ENCODE measurements around the gene MRPS5.
"Not testable (repeated sequence)": the region's sequence is repeated elsewhere in the genome, so short reads cannot be mapped to it uniquely, and the experiment has no call there.

MRPS5 gene

GRCh38 chr2:95098273-95098672 is 23.3 kb downstream of the MRPS5 start:
- peaks cover 13 to 44% of the 10 kb centered on the region in 2 experiments for H3K36me3 ChIP-seq (ENCODE audit: control insufficient read depth in 1 of 2, insufficient read depth in 2 of 2, low read depth in 1 of 2, low read length in 2 of 2)
- not testable (repeated sequence) for H2BK15ac ChIP-seq (ENCODE audit: low read depth, poor library complexity, severe bottlenecking); H2AK5ac ChIP-seq (ENCODE audit: low read length, severe bottlenecking); H3K27me3 ChIP-seq (ENCODE audit: control insufficient read depth in 1 of 2, insufficient read depth in 1 of 2, low read length in 2 of 2); H3K9ac ChIP-seq (ENCODE audit: low read length); H3K4ac ChIP-seq (ENCODE audit: low read depth in 1 of 2, low read length in 2 of 2); H2BK12ac ChIP-seq (ENCODE audit: low read length in 2 of 2); H3K4me2 ChIP-seq (ENCODE audit: low read length, poor library complexity, severe bottlenecking); H4K8ac ChIP-seq (ENCODE audit: low read length); DNase-seq; H3K9me3 ChIP-seq (ENCODE audit: control insufficient read depth, low read length); H2BK5ac ChIP-seq (ENCODE audit: low read depth, low read length, poor library complexity, severe bottlenecking); H3K79me1 ChIP-seq (replicated peaks; ENCODE audit: low read length, poor library complexity, severe bottlenecking); H4K91ac ChIP-seq (ENCODE audit: low read length); H3K4me1 ChIP-seq (ENCODE audit: control insufficient read depth, insufficient read depth, low read depth, low read length); H3K27ac ChIP-seq (ENCODE audit: low read length, poor library complexity, severe bottlenecking); H2BK120ac ChIP-seq (ENCODE audit: low read depth, low read length); H3K18ac ChIP-seq (ENCODE audit: low read depth in 1 of 2, low read length in 2 of 2); H3K14ac ChIP-seq (ENCODE audit: low read length in 2 of 2); H2AFZ ChIP-seq (ENCODE audit: low read depth, low read length); H3K4me3 ChIP-seq (ENCODE audit: insufficient read depth in 1 of 2, low read depth in 1 of 2, low read length in 2 of 2); H3K23ac ChIP-seq (ENCODE audit: low read length in 2 of 2)
- 97% methylated on average over 3 of the region's 5 CpGs for WGBS

GRCh38 chr2:95091885-95092555 is 29.6 kb downstream of the MRPS5 start:
- no peak for DNase-seq
- H2BK5ac ChIP-seq (ENCODE audit: low read depth, low read length, poor library complexity, severe bottlenecking), result no peak overlapping the region
- no peaks in the 10 kb centered on the region for H3K9me3 ChIP-seq (ENCODE audit: control insufficient read depth, low read length)
- no peak overlapping the region for H3K27ac ChIP-seq (ENCODE audit: low read length, poor library complexity, severe bottlenecking)
- no peak overlapping the region for H2BK120ac ChIP-seq (ENCODE audit: low read depth, low read length)
- no peak overlapping the region for H2BK15ac ChIP-seq (ENCODE audit: low read depth, poor library complexity, severe bottlenecking)
- no peak overlapping the region for H2AFZ ChIP-seq (ENCODE audit: low read depth, low read length)
- H2AK5ac ChIP-seq (ENCODE audit: low read length, severe bottlenecking), result no peak overlapping the region
- H3K14ac ChIP-seq (ENCODE audit: low read length in 2 of 2), result no peak overlapping the region
- H3K4me2 ChIP-seq (ENCODE audit: low read length, poor library complexity, severe bottlenecking), result no peak overlapping the region
- H3K4me3 ChIP-seq (ENCODE audit: insufficient read depth in 1 of 2, low read depth in 1 of 2, low read length in 2 of 2), result no peak overlapping the region
- peak overlapping the region in 1 of 2 experiments; percentile 1 for H2BK12ac ChIP-seq (ENCODE audit: low read length in 2 of 2)
- H3K9ac ChIP-seq (ENCODE audit: low read length), result no peak overlapping the region
- no peak overlapping the region for H3K23ac ChIP-seq (ENCODE audit: low read length in 2 of 2)
- no peaks in the 10 kb centered on the region for H3K4me1 ChIP-seq (ENCODE audit: control insufficient read depth, insufficient read depth, low read depth, low read length)
- no peak overlapping the region for H3K18ac ChIP-seq (ENCODE audit: low read depth in 1 of 2, low read length in 2 of 2)
- H3K4ac ChIP-seq (ENCODE audit: low read depth in 1 of 2, low read length in 2 of 2), result no peak overlapping the region
- 95% methylated on average over 5 of the region's 6 CpGs for WGBS
- H4K8ac ChIP-seq (ENCODE audit: low read length), result no peak overlapping the region
- H4K91ac ChIP-seq (ENCODE audit: low read length), result no peak overlapping the region
- no peaks in the 10 kb centered on the region for H3K27me3 ChIP-seq (ENCODE audit: control insufficient read depth in 1 of 2, insufficient read depth in 1 of 2, low read length in 2 of 2)
- H3K79me1 ChIP-seq (replicated peaks; ENCODE audit: low read length, poor library complexity, severe bottlenecking), result peaks cover 28% of the 10 kb centered on the region
- peaks cover 40 to 53% of the 10 kb centered on the region in 2 experiments for H3K36me3 ChIP-seq (ENCODE audit: control insufficient read depth in 1 of 2, insufficient read depth in 2 of 2, low read depth in 1 of 2, low read length in 2 of 2)

GRCh38 chr2:95087379-95087778 is 34.2 kb downstream of the MRPS5 start:
- H3K4me2 ChIP-seq (ENCODE audit: low read length, poor library complexity, severe bottlenecking), result no peak overlapping the region
- no peaks in the 10 kb centered on the region for H3K9me3 ChIP-seq (ENCODE audit: control insufficient read depth, low read length)
- H4K8ac ChIP-seq (ENCODE audit: low read length), result no peak overlapping the region
- H2BK12ac ChIP-seq (ENCODE audit: low read length in 2 of 2), result no peak overlapping the region
- no peak overlapping the region for H3K4me3 ChIP-seq (ENCODE audit: insufficient read depth in 1 of 2, low read depth in 1 of 2, low read length in 2 of 2)
- no peaks in the 10 kb centered on the region for H3K4me1 ChIP-seq (ENCODE audit: control insufficient read depth, insufficient read depth, low read depth, low read length)
- no peak overlapping the region for H2BK5ac ChIP-seq (ENCODE audit: low read depth, low read length, poor library complexity, severe bottlenecking)
- H2AK5ac ChIP-seq (ENCODE audit: low read length, severe bottlenecking), result no peak overlapping the region
- no peak overlapping the region for H2AFZ ChIP-seq (ENCODE audit: low read depth, low read length)
- no peak overlapping the region for H2BK15ac ChIP-seq (ENCODE audit: low read depth, poor library complexity, severe bottlenecking)
- no peak overlapping the region for H3K4ac ChIP-seq (ENCODE audit: low read depth in 1 of 2, low read length in 2 of 2)
- no peaks in the 10 kb centered on the region for H3K27me3 ChIP-seq (ENCODE audit: control insufficient read depth in 1 of 2, insufficient read depth in 1 of 2, low read length in 2 of 2)
- DNase-seq, result no peak
- no peak overlapping the region for H3K23ac ChIP-seq (ENCODE audit: low read length in 2 of 2)
- H4K91ac ChIP-seq (ENCODE audit: low read length), result no peak overlapping the region
- H3K18ac ChIP-seq (ENCODE audit: low read depth in 1 of 2, low read length in 2 of 2), result no peak overlapping the region
- 94% methylated on average over 5 of the region's 5 CpGs for WGBS
- no peak overlapping the region for H2BK120ac ChIP-seq (ENCODE audit: low read depth, low read length)
- no peak overlapping the region for H3K14ac ChIP-seq (ENCODE audit: low read length in 2 of 2)
- peaks cover 40 to 73% of the 10 kb centered on the region in 2 experiments for H3K36me3 ChIP-seq (ENCODE audit: control insufficient read depth in 1 of 2, insufficient read depth in 2 of 2, low read depth in 1 of 2, low read length in 2 of 2)
- H3K27ac ChIP-seq (ENCODE audit: low read length, poor library complexity, severe bottlenecking), result no peak overlapping the region
- peaks cover 23% of the 10 kb centered on the region for H3K79me1 ChIP-seq (replicated peaks; ENCODE audit: low read length, poor library complexity, severe bottlenecking)
- no peak overlapping the region for H3K9ac ChIP-seq (ENCODE audit: low read length)

- Histone ChIP-seq H3K4me1 (ENCODE audit: control insufficient read depth, insufficient read depth, low read depth, low read length) (no peaks in the 10 kb centered on the region), H3K9me3 (ENCODE audit: control insufficient read depth, low read length) (no peaks in the 10 kb centered on the region), H3K27me3 (ENCODE audit: control insufficient read depth in 1 of 2, insufficient read depth in 1 of 2, low read length in 2 of 2) (no peaks in the 10 kb centered on the region), H2BK15ac (ENCODE audit: low read depth, poor library complexity, severe bottlenecking) (no peak overlapping the region), H3K4me2 (ENCODE audit: low read length, poor library complexity, severe bottlenecking) (no peak overlapping the region), H3K14ac (ENCODE audit: low read length in 2 of 2) (no peak overlapping the region), H3K4me3 (ENCODE audit: insufficient read depth in 1 of 2, low read depth in 1 of 2, low read length in 2 of 2) (no peak overlapping the region), H2BK12ac (ENCODE audit: low read length in 2 of 2) (no peak overlapping the region), H3K4ac (ENCODE audit: low read depth in 1 of 2, low read length in 2 of 2) (no peak overlapping the region), H2BK120ac (ENCODE audit: low read depth, low read length) (no peak overlapping the region), H3K36me3 (ENCODE audit: control insufficient read depth in 1 of 2, insufficient read depth in 2 of 2, low read depth in 1 of 2, low read length in 2 of 2) (peaks cover 30 to 59% of the 10 kb centered on the region in 2 experiments), H3K79me1 (replicated peaks; ENCODE audit: low read length, poor library complexity, severe bottlenecking) (peaks cover 14% of the 10 kb centered on the region), H2AFZ (ENCODE audit: low read depth, low read length) (no peak overlapping the region), H4K8ac (ENCODE audit: low read length) (no peak overlapping the region), H3K18ac (ENCODE audit: low read depth in 1 of 2, low read length in 2 of 2) (no peak overlapping the region), H3K27ac (ENCODE audit: low read length, poor library complexity, severe bottlenecking) (no peak overlapping the region), H2BK5ac (ENCODE audit: low read depth, low read length, poor library complexity, severe bottlenecking) (no peak overlapping the region), H4K91ac (ENCODE audit: low read length) (no peak overlapping the region), H3K23ac (ENCODE audit: low read length in 2 of 2) (no peak overlapping the region), H2AK5ac (ENCODE audit: low read length, severe bottlenecking) (no peak overlapping the region), H3K9ac (ENCODE audit: low read length) (no peak overlapping the region)
- DNase-seq, result no peak
- 92% methylated on average over 1 of the region's 1 CpG for WGBS
These were observed 35.6 kb downstream of the MRPS5 start for GRCh38 chr2:95086017-95086416.
